HG03159 (cell line): ENCODE data around the gene KDELR1.

ENCODE experiments used
- ATAC-seq: cut with Tn5 transposase; IDR thresholded peaks from one replicate; pipeline ENCODE4 v1.9.1; 2021; ENCODE audit warnings: mild to moderate bottlenecking, moderate library complexity; ENCODE audit not compliant: unreplicated experiment

KDELR1 gene

GRCh38 chr19:48342841-48343540 lies 48.4 kb downstream of the KDELR1 start:
- ATAC-seq, result no peak

GRCh38 chr19:48342414-48342738 lies 49.0 kb downstream of the KDELR1 start:
- ATAC-seq, result no peak

DNA sequence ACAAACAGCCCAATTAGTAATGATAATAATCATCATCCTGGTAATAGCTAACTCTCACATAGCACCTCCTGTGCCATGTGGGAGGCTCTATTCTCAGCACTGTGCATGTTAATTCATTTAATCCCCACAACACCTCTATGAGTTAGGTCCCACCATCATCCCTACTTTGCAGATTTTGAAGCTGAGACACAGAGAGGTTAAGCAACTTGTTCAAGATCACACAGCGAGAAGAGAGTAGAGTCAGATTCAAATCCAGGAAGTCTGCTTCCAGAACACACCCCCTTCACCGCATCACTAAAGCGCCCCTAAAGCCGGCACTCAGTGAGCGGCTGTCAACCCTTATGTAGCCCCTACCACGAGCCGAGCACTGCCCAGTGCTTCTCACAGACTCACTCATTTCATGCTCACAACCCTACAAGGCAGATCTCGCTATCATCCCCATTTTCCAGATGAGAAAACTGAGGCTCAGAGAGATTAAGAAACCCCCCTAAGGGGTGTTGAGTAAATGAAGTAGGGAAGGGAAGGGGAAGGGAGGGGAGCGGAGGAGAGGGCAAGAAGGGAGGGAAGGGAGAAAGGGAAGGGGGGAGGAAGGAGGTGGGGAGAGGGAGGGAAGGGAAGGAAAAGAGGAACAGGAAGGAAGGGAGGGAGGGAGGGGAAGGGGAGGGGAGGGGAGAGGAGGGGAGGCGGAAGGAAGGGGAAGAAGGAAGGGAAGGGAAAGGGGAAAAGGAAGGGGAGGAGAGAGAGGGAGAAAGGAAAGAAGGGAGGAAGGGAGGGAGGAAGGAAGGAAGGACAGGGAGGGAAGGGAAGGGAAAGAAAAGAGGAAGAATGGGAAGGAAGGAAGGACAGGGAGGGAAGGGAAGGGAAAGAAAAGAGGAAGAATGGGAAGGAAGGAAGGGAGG lies 49.6 kb downstream of the KDELR1 start:
- ATAC-seq, result no peak

GRCh38 chr19:48340995-48341394 lies 50.4 kb downstream of the KDELR1 start:
- ATAC-seq, result no peak

DNA sequence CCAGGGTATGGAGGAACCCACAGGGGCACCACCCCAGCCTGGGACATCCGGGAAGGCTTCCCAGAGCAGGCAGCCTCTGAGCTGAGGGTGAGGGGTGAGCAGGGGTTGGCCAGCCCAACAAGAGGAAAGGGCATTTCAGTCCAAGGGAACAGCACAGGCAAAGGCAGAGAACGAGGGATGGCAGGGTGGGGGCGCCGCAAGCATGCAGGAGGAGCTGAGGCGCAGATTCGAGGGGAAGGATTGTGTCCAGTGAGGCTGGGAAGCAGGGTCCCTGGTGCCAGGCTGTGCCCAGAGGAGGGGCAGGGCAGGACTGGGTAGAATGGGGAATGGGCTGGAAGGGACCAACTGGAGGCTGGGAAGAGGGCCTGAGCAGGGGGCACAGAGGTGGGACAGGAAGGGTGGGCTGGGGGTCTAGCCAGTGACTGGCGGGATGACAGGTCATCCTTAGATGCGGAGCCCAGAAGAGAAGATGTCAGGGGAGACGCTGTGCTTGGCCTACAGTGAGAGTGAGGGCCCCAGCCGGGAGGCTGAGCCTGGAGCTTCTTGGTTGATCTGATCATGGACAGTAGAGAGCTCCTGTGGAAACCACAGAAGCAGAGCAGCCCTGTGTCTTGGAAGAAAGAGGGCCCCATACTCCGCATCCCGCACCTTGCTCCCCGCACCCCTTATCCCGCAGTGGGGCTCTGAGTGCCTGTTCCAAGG lies 52.4 kb downstream of the KDELR1 start:
- no peak for ATAC-seq

DNA sequence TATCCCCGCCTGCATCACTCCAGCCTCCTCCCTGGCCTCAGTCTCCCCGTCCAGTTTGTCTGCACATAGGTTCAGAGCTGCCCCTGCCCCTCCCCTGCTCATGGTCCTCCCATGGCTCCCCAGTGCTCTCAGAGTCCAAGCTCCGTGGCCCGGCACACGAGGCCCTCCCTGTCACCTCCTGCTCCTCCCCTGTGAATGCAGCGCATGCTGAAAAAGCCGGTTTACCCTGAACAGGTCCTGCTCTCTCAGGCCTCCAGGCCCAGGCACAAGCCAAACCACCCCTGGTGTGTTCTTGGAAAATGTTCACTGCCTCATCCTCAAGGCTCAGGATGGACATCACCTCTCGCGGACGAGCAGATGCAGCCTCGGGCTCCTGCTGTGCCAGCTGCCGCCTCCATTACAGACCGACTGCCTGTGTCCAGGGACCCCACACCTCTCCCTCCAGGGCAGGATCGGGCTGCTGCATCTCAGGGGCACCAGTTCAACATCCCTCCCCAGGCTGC lies 53.0 kb downstream of the KDELR1 start:
- ATAC-seq, result no peak

- ATAC-seq, result peak; percentile 47
Observed at GRCh38 chr19:48333467-48334384, 57.6 kb downstream of the KDELR1 start.

DNA sequence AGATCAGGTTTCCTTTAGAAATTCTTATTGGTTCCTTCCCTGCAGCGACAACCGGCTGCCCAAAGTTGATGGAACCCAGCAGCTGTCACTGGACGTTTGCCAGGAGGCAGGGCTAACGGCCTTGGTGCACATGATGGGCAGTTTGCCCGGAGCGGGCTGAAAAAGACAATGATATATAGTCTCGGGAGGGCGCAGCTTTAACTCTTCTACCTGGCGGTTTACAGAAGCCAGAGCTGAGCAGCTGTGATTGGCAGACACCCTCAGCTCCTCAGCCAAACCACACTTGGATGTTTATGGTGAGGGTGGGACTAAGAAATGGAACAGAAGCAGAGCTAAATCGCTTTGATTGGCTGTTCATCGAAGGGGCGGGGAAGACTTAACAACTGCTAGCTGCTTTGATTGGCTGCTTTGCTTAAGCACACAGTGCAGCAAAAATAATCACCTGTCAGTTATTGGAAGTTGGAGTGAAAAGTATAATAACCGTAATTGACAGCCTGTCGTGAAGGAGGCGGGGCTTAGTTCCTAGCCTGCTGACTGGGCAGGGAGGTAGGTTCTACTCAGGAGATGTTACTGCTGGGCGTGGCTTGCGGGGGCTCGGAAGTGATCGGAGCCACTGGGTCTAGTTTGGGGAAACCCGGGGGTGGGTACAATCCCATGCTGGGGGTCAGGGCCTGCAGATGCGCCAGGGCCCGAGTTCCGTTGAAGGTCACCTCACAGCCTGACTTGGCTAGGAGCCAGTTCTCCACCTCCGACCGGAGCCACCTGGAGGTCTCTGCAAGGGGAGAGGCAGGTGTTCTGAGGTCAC lies 58.5 kb downstream of the KDELR1 start:
- peak; percentile 60 for ATAC-seq
